HL-60 (cell line): ENCODE measurements around the gene RAB11FIP2.

Source experiments
- DNase-seq, 2 experiments: peaks; one replicate each; pipeline ENCODE4 v3.0.0-alpha.2; 2010 to 2020; ENCODE audit warnings: low read depth in 1 of 2, low spot score in 1 of 2
- H3K27ac ChIP-seq: fragments of 250-450 bp; sonication (Bioruptor Pico); replicated peaks from 2 replicates; pipeline ENCODE4 v1.5.1; 2020; ENCODE audit warnings: mild to moderate bottlenecking, moderate library complexity
- H3K27me3 ChIP-seq: fragments of 250-450 bp; sonication (Bioruptor Pico); 2 replicates; pipeline ENCODE4 v1.5.1; 2021; ENCODE audit warnings: mild to moderate bottlenecking, moderate library complexity; ENCODE audit not compliant: insufficient read depth, poor library complexity, severe bottlenecking
- H3K4me3 ChIP-seq: replicated peaks from 2 replicates; pipeline ENCODE4 v1.5.1; 2011; ENCODE audit warnings: mild to moderate bottlenecking, control low read depth, low read length; ENCODE audit not compliant: insufficient read depth
- CTCF ChIP-seq: IDR thresholded peaks from one replicate; pipeline ENCODE4 v1.5.1; 2011; ENCODE audit warnings: low read length, control low read depth, inconsistent platforms; ENCODE audit not compliant: insufficient read depth
- GABPA ChIP-seq: IDR thresholded peaks from 2 replicates; pipeline ENCODE4 v1.6.1; 2012; ENCODE audit warnings: low read depth
- POLR2AphosphoS5 ChIP-seq: IDR thresholded peaks from 2 replicates; pipeline ENCODE4 v1.6.1; 2012; ENCODE audit warnings: low read depth
- SPI1 ChIP-seq: IDR thresholded peaks from 2 replicates; pipeline ENCODE4 v1.6.1; 2012; ENCODE audit warnings: low read depth, mild to moderate bottlenecking, borderline replicate concordance
- TF ChIP-seq, protein P1 (sequence below): IDR thresholded peaks from 2 replicates; pipeline ENCODE4 v1.6.1; 2012; ENCODE audit warnings: low read depth; ENCODE audit not compliant: insufficient replicate concordance

RAB11FIP2 gene

GRCh38 chr10:118045158-118045836, 1.4 kb downstream of the RAB11FIP2 start:
- DNase-seq: no peak

DNA sequence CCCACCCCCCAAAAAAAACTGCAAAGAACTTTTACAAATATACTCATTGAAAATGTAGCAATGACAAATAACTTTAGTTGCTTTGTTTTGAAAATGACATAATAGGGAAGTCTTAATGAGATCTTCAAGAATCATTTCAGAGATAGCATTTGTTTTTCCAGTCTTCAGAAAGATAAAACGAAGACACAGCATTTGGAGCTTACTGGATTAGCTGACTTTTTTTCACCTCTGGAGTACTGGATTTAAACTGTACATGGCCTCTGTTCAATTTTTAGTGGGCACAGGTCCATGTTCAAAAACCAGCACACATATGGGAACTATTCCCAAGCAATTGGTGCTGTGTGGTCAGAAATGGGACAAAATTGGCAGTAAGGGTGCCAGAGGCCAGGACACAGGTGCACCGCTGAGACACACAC, 3.9 kb downstream of the RAB11FIP2 start:
- Histone ChIP-seq H3K4me3 (no peak overlapping the region), H3K27ac (no peak overlapping the region), H3K27me3 (no peaks in the 10 kb centered on the region)
- no peak for DNase-seq
- TF ChIP-seq SPI1 (0 out of 2 replicates have a peak, but pooled peaks have one; percentile 5), POLR2AphosphoS5 (no peak)

More at GRCh38 chr10:118045158-118045836, 1.4 kb downstream of the RAB11FIP2 start:
- H3K27me3 ChIP-seq: no peaks in the 10 kb centered on the region
- TF ChIP-seq CTCF (no peak), SPI1 (no peak), POLR2AphosphoS5 (no peak), GABPA (no peak)
- TF ChIP-seq, protein P1, sequence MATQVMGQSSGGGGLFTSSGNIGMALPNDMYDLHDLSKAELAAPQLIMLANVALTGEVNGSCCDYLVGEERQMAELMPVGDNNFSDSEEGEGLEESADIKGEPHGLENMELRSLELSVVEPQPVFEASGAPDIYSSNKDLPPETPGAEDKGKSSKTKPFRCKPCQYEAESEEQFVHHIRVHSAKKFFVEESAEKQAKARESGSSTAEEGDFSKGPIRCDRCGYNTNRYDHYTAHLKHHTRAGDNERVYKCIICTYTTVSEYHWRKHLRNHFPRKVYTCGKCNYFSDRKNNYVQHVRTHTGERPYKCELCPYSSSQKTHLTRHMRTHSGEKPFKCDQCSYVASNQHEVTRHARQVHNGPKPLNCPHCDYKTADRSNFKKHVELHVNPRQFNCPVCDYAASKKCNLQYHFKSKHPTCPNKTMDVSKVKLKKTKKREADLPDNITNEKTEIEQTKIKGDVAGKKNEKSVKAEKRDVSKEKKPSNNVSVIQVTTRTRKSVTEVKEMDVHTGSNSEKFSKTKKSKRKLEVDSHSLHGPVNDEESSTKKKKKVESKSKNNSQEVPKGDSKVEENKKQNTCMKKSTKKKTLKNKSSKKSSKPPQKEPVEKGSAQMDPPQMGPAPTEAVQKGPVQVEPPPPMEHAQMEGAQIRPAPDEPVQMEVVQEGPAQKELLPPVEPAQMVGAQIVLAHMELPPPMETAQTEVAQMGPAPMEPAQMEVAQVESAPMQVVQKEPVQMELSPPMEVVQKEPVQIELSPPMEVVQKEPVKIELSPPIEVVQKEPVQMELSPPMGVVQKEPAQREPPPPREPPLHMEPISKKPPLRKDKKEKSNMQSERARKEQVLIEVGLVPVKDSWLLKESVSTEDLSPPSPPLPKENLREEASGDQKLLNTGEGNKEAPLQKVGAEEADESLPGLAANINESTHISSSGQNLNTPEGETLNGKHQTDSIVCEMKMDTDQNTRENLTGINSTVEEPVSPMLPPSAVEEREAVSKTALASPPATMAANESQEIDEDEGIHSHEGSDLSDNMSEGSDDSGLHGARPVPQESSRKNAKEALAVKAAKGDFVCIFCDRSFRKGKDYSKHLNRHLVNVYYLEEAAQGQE: no peak
- no peak overlapping the region for H3K27ac ChIP-seq
- peak overlapping the region; percentile 69 for H3K4me3 ChIP-seq

GRCh38 chr10:118042336-118042735, 4.4 kb downstream of the RAB11FIP2 start:
- TF ChIP-seq GABPA: no peak
- TF ChIP-seq SPI1: no peak
- TF ChIP-seq POLR2AphosphoS5: no peak
- TF ChIP-seq CTCF: no peak
- TF ChIP-seq, protein P1: no peak
- no peak overlapping the region for H3K4me3 ChIP-seq
- DNase-seq: no peak
- H3K27me3 ChIP-seq: no peaks in the 10 kb centered on the region
- H3K27ac ChIP-seq: no peak overlapping the region

- DNase-seq: no peak
- TF ChIP-seq CTCF (no peak), POLR2AphosphoS5 (no peak), GABPA (no peak), SPI1 (no peak)
- TF ChIP-seq, protein P1: no peak
Measured at GRCh38 chr10:118041316-118041715, 5.4 kb downstream of the RAB11FIP2 start.

More at GRCh38 chr10:118041316-118041715, 5.4 kb downstream of the RAB11FIP2 start:
- Histone ChIP-seq H3K27me3 (no peaks in the 10 kb centered on the region), H3K4me3 (no peak overlapping the region), H3K27ac (no peak overlapping the region)
